HG03520 (cell line): ENCODE data around the gene SPINK8.
A peak's percentile ranks its signal among the peaks of the same experiment; 100 is the strongest.
"Not testable (repeated sequence)": the region's sequence is repeated elsewhere in the genome, so short reads cannot be mapped to it uniquely, and the experiment has no call there.

Source experiments
- ATAC-seq: cut with Tn5 transposase; IDR thresholded peaks from one replicate; pipeline ENCODE4 v1.9.1; 2021; ENCODE audit warnings: mild to moderate bottlenecking, moderate library complexity; ENCODE audit not compliant: unreplicated experiment

SPINK8 gene

GRCh38 chr3:48331706-48332435 lies 1.6 kb downstream of the SPINK8 start:
- ATAC-seq: not testable (repeated sequence)

DNA sequence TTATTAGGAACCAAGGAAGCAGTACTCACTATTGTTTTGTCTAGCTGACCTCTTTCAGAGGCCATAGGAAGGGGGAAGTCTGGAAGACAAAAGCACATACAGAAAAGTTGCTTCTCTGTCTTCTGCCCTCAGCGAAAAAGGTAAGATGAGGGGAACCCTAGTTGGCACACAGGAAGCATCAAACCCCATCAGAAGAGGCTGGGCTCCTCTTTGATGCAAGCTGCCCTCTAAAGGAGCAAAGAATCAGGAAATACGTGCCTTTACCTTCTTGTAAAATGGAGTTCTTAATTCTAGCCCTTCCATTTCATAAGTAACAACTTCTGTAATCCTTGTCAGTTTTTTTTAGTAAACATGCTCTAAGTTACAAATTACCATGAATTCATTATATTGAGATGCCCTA lies 12.5 kb downstream of the SPINK8 start:
- ATAC-seq: no peak

GRCh38 chr3:48318713-48319468 lies 14.6 kb downstream of the SPINK8 start:
- ATAC-seq: no peak

DNA sequence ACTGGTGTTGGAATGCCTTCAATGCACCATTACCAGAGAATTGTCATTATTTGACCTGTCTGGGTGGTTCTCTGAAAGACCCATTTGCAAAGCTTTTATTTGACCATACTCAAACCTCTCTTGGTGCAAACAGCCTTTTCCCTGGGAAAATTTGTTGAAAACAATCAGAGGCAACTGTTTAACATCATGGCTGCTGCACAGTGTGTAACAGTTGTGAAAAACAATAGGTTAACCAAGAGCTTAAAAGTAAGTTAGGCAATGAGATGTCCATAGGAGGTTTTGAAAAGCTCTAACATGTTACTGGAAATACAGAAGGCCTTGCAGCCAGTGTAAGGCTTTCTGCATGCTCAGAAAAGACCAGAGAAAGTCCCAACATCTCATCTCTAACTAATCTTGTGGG lies 18.9 kb downstream of the SPINK8 start:
- no peak for ATAC-seq

- no peak for ATAC-seq
Observed at GRCh38 chr3:48306860-48307530, 26.5 kb downstream of the SPINK8 start.

- ATAC-seq: no peak
Observed at GRCh38 chr3:48306290-48306689, 27.2 kb downstream of the SPINK8 start.

DNA sequence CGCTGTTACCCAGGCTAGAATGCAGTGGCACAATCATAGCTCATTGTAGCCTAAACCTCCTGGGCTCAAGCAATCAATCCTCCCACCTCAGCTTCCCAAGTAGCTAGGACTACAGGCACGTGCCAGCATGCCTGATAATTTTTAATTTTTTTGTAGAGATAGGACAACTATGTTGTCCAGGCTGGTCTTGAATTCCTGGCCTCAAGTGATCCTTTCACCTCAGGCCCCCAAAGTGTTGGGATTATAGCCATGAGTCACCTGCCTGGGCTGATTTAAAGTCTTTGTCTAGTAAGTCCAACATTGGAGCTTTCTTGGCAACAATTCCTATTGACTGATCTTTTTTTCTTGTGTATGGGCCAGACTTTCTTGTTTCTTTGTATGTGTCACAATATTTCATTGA lies 28.1 kb downstream of the SPINK8 start:
- ATAC-seq: no peak

DNA sequence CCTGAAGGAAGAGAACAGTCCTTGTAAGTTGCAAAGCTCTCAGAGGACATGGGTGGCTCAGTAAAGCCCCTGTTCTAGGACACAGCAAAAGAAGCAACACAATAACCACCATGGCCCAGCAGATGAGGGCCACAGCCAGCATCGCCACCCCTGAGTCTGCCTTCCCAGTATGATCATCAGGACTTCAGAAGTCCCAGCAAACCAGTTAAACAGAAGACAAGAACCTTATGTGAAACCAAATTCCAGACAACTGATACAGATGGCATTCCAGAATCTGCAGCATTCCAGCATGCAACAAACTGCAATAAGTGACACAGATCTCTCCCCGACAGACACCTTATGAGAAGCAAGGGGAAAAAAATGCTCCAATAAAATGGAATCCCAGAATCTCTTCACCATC lies 30.4 kb downstream of the SPINK8 start:
- ATAC-seq: no peak

DNA sequence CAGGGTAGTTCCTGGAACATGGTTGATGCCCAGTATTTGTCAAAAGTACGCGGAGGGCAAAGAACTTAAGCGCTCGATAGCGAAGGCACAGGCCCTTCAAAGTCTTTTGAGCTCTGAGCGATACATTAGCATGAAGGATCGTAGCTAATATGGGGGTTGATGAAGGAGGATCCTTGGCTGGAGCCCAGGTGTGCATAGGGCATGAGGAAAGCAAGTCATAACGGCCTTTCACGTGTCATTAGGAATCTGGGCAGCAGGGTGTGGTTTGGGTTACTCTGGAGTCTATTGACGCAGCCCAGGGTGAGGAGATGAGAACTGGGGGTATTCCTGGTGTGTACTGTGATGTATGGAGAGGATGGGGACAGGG lies 31.7 kb downstream of the SPINK8 start:
- no peak for ATAC-seq

DNA sequence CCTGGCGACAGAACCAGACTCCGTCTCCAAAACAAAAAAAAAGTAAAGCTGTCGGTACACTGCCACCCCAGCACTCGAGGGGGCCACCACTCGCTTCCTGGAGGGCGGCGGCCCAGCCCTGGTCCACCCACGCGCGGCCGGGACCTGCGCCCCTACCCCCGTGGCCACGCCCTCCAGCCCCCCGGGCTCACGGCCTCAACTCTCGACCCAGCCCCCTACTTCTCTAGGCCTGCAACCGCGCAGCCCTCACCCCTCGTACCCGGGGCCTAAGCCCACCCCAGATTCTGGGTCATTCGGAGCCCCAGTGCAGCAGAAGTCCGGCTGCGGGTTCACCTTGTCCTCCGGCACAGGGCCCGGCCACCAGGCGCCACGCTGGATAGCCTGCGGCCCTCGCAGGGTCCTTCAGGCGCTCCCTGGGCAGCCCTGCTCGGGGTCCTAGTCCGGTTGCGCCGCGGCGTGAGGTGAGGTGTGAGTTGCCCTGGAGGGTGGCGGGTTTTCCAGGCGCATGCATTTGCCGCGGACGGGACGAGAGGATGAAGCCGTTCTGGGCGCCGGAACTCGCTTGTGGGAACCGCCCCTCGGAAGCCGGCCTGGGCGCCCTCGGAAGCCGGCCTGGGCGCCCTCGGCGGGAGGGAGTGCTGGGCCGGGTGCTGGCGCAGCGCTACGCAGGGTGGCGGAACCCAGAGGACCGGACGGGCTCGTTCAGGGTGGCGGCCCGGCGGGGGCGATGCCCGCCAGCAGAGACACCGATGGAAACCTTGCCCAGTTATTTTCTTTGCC lies 32.3 kb downstream of the SPINK8 start, which contains the start of gene NME6:
TSS of gene NME6 (minus strand) at position 348 of the 780 bp plus-strand sequence.
- peak; percentile 70 for ATAC-seq

DNA sequence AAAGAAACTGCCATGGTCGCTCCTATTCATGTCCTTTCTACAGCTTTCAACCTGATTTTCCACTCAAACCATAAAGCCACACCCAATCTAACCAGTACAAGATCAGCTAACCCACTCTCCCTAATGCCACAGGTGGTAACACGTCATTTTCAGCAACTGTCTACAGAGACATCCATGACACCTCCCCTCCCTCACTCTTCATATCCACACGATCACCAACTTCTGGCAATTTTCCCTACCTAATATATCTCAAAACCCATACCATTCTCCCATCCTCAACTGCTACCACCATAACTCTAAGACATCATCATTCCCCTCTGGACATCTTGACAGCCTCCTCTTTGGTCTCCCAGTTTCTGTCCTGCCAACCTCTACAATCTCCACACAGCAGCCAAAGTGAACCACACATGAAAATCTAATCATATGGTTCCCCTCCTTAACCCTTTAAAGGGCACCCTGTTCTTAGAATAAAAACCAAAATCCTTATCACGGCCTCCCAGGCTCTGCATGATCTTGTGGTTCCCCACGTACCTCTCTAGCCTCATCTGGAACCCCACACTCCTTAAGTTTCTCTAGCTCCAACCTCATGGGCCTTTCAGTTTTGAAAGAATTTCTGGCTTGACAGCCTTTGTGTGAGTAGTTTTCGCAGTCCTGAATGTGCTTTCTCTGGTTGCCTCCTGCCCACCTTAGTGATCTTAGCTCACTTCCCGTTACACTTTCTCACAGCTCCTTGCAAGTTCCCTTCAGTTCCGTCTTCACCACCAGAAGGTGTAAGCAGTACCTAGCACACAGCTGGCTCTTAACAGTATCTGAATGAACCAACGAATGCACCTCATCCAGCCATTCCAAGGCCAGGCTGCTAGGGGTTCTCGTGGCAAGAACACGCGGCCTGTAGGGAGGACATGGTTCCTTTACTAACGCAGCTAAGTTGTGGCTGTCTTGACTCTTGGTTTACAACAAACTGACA lies 33.4 kb downstream of the SPINK8 start:
- ATAC-seq: peak; percentile 40

DNA sequence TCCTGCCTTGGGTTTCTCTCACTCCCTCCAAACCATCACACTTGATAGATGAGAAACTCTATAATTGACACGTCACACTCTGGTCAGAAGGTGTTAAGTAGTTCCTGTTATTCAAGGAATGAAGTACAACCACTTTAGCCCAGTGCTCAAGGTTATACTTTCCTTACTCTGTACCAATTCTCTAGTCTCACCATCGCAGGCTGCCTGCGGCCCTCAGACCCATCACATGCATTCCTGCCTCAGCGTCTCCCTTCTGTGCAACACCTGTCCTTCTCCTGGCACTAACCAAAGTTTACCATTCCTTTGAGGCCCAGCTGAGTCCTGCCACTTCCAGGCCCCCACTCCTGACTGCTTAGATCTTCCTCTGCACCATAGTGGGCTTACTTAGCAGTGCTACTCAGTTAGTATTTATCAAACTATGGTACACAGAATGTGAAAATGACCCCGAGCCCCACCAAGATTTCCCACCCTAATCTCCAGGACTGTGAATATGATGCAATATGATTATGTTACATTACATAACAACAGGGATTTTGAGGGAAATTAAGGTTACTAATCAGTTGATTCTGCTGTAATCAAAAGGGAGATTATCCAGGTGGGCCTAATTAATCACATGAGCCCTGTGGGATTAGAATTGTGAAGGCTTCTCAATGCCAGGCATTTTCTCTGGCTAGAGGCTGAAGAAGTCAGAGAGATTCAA lies 36.2 kb downstream of the SPINK8 start:
- ATAC-seq: no peak

- no peak for ATAC-seq
Observed at GRCh38 chr3:48296699-48297098, 36.8 kb downstream of the SPINK8 start.

- ATAC-seq: no peak
Observed at GRCh38 chr3:48294611-48295263, 38.7 kb downstream of the SPINK8 start.

GRCh38 chr3:48289659-48290058 lies 43.8 kb downstream of the SPINK8 start:
- no peak for ATAC-seq

DNA sequence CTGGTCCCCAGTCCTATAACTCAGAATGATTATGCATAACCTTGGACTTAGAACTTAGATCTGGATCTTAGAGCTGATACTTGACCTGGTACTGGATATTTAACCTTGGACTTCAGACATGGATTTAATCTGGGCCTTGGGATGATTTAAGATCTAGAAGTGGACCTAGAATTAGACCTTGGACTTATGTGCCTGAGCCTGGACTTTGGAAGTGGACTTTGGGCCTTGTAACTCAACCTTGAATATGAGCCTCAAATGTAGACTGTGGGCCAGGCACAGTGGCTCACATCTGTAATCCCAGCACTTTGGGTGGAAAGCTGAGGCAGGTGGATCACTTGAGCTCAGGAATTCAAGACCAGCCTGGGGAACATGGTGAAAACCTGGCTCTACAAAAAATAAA lies 46.4 kb downstream of the SPINK8 start:
- no peak for ATAC-seq

DNA sequence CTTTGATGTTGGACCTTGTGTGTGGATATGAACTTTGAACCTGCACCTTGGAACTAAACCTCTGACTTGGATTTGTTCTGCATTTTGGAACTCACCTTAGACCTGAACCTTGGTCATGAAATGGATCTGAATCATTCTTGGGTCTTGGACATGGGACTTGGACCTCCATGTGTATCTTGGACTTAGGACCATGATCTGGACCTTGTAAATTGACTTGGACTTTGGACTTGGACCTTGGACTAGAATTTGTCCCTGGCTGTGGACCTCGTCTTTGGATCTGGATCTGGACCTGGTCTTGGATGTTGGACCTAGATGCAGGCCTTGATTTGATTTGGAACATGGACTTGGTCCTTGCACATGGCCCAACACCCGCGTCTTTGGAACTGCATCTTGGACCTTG lies 47.2 kb downstream of the SPINK8 start:
- no peak for ATAC-seq

- no peak for ATAC-seq
Observed at GRCh38 chr3:48285675-48286074, 47.8 kb downstream of the SPINK8 start.

GRCh38 chr3:48285132-48285531 lies 48.3 kb downstream of the SPINK8 start:
- ATAC-seq: no peak
